Glutamatergic neuron (in vitro differentiated cells): ENCODE results near the gene SNX30. TPM values are rescaled to one million over a fixed set of nuclear protein-coding genes. Genes with fewer than 3 reads are reported as not detected.

ENCODE experiments used
- DNase-seq: peaks from one replicate; pipeline ENCODE4 v3.0.0; 2022
- H3K27ac Mint-ChIP-seq: one replicate; pipeline ENCODE4 v1.8.0; 2020; ENCODE audit warnings: mild to moderate bottlenecking, mixed read lengths, inconsistent platforms; ENCODE audit not compliant: unreplicated experiment
- H3K27me3 Mint-ChIP-seq: one replicate; pipeline ENCODE4 v1.8.0; 2020; ENCODE audit warnings: mild to moderate bottlenecking, moderate library complexity, mixed read lengths, inconsistent platforms; ENCODE audit not compliant: unreplicated experiment
- H3K36me3 Mint-ChIP-seq: one replicate; pipeline ENCODE4 v1.8.0; 2020; ENCODE audit warnings: mild to moderate bottlenecking, mixed read lengths, inconsistent platforms; ENCODE audit not compliant: unreplicated experiment
- H3K4me1 Mint-ChIP-seq: one replicate; pipeline ENCODE4 v1.8.0; 2020; ENCODE audit warnings: mild to moderate bottlenecking, low read depth, mixed read lengths, inconsistent platforms; ENCODE audit not compliant: unreplicated experiment
- H3K4me3 Mint-ChIP-seq: one replicate; pipeline ENCODE4 v1.8.0; 2020; ENCODE audit warnings: mild to moderate bottlenecking, mixed read lengths, inconsistent platforms; ENCODE audit not compliant: unreplicated experiment
- H3K9me3 Mint-ChIP-seq: one replicate; pipeline ENCODE4 v1.8.0; 2020; ENCODE audit warnings: mild to moderate bottlenecking, moderate library complexity, mixed read lengths, inconsistent platforms; ENCODE audit not compliant: unreplicated experiment
- total RNA-seq: library from RNA; stranded (reverse); fragmentation: NEBNext Ultra II Directional; extraction: Animal tissue kit (Norgen Biotek cat#: 25700); gene quantifications from one replicate; pipeline ENCODE4 v1.2.1, GENCODE V29; 2021; ENCODE audit not compliant: unreplicated experiment
- TF ChIP-seq, protein P1 (sequence below): fragments of 200-600 bp; sonication (generic); IDR thresholded peaks from one replicate; pipeline ENCODE4 v1.5.0; 2021; ENCODE audit not compliant: partially characterized antibody, unreplicated experiment

The SNX30 gene
- total RNA-seq, 1 donor from 2014 or later: 41.7 TPM

DNA sequence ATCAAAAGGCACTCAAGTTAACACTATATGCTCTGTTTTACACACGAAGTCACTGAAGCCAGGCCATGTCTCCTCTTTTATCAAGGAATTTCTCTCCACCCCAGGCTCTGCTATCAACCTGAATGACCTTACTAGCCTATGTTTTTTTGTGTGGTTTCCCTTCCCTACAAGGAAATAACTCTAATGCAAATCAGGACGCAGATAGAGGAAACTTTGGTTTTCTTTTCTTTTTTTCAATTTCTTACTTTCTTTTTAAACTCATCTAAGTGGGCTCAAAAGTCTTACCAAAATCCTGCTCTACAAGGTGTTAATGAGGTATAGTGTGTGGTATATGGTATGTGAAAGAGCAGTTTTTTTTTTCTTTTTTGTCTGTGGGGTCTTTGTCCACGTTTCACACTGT, 145.6 kb downstream of the SNX30 start:
- Mint-ChIP-seq H3K4me1 (no peaks in the 10 kb centered on the region), H3K4me3 (no peak overlapping the region), H3K27ac (no peak overlapping the region), H3K9me3 (peaks cover 2% of the 10 kb centered on the region), H3K36me3 (peaks cover 4% of the 10 kb centered on the region), H3K27me3 (peaks cover 8% of the 10 kb centered on the region)
- no peak for DNase-seq
- TF ChIP-seq, protein P1, sequence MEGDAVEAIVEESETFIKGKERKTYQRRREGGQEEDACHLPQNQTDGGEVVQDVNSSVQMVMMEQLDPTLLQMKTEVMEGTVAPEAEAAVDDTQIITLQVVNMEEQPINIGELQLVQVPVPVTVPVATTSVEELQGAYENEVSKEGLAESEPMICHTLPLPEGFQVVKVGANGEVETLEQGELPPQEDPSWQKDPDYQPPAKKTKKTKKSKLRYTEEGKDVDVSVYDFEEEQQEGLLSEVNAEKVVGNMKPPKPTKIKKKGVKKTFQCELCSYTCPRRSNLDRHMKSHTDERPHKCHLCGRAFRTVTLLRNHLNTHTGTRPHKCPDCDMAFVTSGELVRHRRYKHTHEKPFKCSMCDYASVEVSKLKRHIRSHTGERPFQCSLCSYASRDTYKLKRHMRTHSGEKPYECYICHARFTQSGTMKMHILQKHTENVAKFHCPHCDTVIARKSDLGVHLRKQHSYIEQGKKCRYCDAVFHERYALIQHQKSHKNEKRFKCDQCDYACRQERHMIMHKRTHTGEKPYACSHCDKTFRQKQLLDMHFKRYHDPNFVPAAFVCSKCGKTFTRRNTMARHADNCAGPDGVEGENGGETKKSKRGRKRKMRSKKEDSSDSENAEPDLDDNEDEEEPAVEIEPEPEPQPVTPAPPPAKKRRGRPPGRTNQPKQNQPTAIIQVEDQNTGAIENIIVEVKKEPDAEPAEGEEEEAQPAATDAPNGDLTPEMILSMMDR: no peak

DNA sequence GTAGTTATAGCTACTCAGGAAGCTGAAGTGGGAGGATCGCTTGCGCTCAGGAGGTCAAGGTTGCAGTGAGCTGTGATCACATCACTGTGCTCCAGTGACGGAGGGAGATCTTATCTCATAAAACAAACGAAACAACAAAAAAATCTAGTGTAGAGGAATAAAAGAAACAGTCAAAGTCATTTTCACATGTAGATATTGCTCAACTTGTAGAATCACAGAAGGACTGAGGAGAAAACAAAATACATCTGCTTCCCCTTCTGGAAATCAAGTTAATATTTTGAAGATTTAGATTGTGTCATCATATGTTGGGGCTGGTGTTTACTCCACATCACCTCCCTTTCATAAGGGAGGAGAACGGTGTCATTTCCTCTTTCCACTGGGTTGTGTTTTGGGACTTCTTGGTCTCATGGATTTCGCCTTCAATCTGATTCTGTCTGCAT, 148.3 kb downstream of the SNX30 start:
- DNase-seq: no peak
- H3K27me3 Mint-ChIP-seq: peaks cover 2% of the 10 kb centered on the region
- no peaks in the 10 kb centered on the region for H3K36me3 Mint-ChIP-seq
- H3K4me3 Mint-ChIP-seq: no peak overlapping the region
- no peaks in the 10 kb centered on the region for H3K9me3 Mint-ChIP-seq
- H3K27ac Mint-ChIP-seq: no peak overlapping the region
- H3K4me1 Mint-ChIP-seq: no peaks in the 10 kb centered on the region
- TF ChIP-seq, protein P1: no peak

DNA sequence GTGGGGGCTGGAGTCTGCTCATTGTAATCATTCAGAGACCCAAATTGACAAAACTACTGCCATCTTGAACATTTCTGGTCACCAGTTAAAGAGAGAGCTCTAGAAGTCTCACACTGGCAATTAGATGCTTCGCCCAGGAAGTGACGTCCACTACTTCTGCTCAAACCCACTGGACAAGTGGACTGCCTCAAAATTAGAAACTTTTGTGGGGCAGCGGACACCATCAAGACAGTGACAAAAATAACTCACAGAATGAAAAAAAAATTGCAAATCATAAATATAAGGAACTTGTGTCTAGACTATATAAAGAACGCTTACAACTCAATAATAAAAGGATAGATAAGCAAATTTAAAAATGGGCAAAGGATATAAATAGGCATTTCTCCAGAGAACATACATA, 149.9 kb downstream of the SNX30 start:
- Mint-ChIP-seq H3K27me3 (peaks cover 2% of the 10 kb centered on the region), H3K4me3 (no peak overlapping the region), H3K27ac (no peak overlapping the region), H3K36me3 (no peaks in the 10 kb centered on the region), H3K4me1 (no peaks in the 10 kb centered on the region), H3K9me3 (no peaks in the 10 kb centered on the region)
- no peak for DNase-seq
- TF ChIP-seq, protein P1: no peak

DNA sequence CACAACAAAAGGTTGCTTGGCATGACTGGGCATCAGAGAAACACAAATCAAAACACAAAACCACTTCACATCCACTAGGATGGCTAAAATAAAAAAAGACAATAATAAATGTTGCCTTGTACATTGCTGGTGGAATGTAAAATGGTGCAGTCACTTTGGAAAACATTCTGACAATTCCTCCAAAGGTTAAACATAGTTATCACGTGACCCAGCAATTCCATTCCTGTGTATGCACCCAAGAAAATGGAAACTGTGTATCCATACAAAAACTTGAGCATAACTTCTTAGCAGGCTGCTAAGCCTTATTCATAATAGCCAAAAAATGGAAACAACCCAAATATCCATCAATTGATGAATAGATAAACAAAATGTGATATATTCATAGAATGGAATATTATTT, 150.3 kb downstream of the SNX30 start:
- no peaks in the 10 kb centered on the region for H3K36me3 Mint-ChIP-seq
- H3K27ac Mint-ChIP-seq: no peak overlapping the region
- H3K9me3 Mint-ChIP-seq: no peaks in the 10 kb centered on the region
- no peaks in the 10 kb centered on the region for H3K4me1 Mint-ChIP-seq
- no peak overlapping the region for H3K4me3 Mint-ChIP-seq
- DNase-seq: no peak
- TF ChIP-seq, protein P1: no peak
- peaks cover 2% of the 10 kb centered on the region for H3K27me3 Mint-ChIP-seq

DNA sequence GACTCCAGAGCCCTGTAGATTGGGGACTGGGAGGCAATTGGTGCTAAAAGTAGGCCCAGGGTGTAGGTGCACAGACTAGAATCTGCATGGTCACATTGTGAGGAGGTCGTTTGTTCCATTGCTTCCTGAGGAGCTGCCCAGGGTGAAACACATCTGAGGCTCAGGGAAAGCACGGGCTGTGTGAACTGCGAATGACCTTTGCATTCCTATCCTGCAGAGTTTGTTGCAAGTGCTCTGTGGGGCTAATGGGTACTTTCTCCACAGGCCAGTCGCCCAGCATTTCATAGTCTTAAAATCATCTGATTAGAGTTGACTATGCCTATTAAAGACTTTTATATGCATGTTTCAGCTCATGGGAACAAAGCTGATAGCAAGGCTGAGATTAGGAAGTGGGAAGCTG, 154.5 kb downstream of the SNX30 start:
- H3K9me3 Mint-ChIP-seq: no peaks in the 10 kb centered on the region
- no peaks in the 10 kb centered on the region for H3K4me1 Mint-ChIP-seq
- peaks cover 2% of the 10 kb centered on the region for H3K27me3 Mint-ChIP-seq
- no peak for DNase-seq
- no peak overlapping the region for H3K4me3 Mint-ChIP-seq
- H3K27ac Mint-ChIP-seq: no peak overlapping the region
- TF ChIP-seq, protein P1: no peak
- H3K36me3 Mint-ChIP-seq: no peaks in the 10 kb centered on the region
